Activated naive CD4-positive, alpha-beta T cell treated with anti-CD3 and anti-CD28 coated beads for 36 hours (primary cell): ENCODE measurements around the gene CYP11A1. TPM values are rescaled to one million over a fixed set of nuclear protein-coding genes. Genes with fewer than 3 reads are reported as not detected.

Experiments
- CTCF ChIA-PET: fragments of 350-600 bp; sonication (Branson Sonifier 250); formaldehyde crosslinking; loops from one replicate; lab custom pipeline; 2021; ENCODE audit warnings: antibody characterized with exemption; lab: Charles Lee
- DNase-seq: peaks from one replicate; pipeline ENCODE4 v3.0.0-alpha.2; 2020
- H3K27ac Mint-ChIP-seq: one replicate; pipeline ENCODE4 v1.8.0; 2021; ENCODE audit warnings: mild to moderate bottlenecking, mixed read lengths
- H3K27me3 Mint-ChIP-seq: one replicate; pipeline ENCODE4 v1.8.0; 2021; ENCODE audit warnings: low read depth, mixed read lengths
- H3K36me3 Mint-ChIP-seq: one replicate; pipeline ENCODE4 v1.8.0; 2021; ENCODE audit warnings: low read depth, mixed read lengths
- H3K4me1 Mint-ChIP-seq: one replicate; pipeline ENCODE4 v1.8.0; 2021; ENCODE audit warnings: low read depth, mixed read lengths
- H3K4me3 Mint-ChIP-seq: one replicate; pipeline ENCODE4 v1.8.0; 2021; ENCODE audit warnings: mild to moderate bottlenecking, moderate library complexity, mixed read lengths
- H3K9me3 Mint-ChIP-seq: one replicate; pipeline ENCODE4 v1.8.0; 2021; ENCODE audit warnings: mixed read lengths
- intact Hi-C: fragments of 100-400 bp; cut with micrococcal nuclease; formaldehyde crosslinking; loops from one replicate; pipeline ENCODE4 v1.15.1; 2023
- microRNA-seq: library from miRNA; unstranded; fragments of <30 nt; microRNA quantifications from one replicate; pipeline ENCODE4 v1.2.0, GENCODE V29; 2022; ENCODE audit warnings: borderline microRNAs expressed, borderline replicate concordance
- total RNA-seq, 2 experiments: library from RNA; stranded (reverse); gene quantifications; one replicate each; pipeline ENCODE4 v1.2.3, GENCODE V29; 2021

CYP11A1 gene
- total RNA-seq, 2 experiments from 2014 or later: not detected

DNA sequence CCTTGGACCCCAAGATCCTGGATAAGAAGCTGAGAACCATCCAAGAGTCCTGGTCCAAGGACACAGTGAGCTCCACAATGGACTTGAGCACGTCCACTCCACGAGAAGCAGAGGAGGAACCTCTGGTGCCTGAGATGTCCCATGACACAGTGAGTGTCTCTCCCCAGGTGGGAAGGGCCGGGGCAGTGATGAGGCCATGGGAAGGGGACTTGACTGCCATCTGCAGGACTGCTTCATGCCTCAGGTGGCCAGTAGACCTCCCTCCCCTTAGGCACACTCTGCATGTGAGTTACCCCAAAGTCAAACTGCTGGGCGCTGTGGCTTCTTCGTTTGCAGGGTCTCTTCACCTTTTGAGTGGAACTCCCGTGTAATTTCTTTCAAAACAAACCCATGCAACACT is 71.6 kb downstream of the CYP11A1 start:
- intact Hi-C loops: no loop called here
- Mint-ChIP-seq H3K9me3 (no peaks in the 10 kb centered on the region), H3K4me3 (no peak overlapping the region), H3K27ac (no peak overlapping the region), H3K36me3 (no peaks in the 10 kb centered on the region), H3K27me3 (peaks cover 33% of the 10 kb centered on the region), H3K4me1 (peaks cover 7% of the 10 kb centered on the region)
- DNase-seq: no peak
- CTCF ChIA-PET: no interaction called here

DNA sequence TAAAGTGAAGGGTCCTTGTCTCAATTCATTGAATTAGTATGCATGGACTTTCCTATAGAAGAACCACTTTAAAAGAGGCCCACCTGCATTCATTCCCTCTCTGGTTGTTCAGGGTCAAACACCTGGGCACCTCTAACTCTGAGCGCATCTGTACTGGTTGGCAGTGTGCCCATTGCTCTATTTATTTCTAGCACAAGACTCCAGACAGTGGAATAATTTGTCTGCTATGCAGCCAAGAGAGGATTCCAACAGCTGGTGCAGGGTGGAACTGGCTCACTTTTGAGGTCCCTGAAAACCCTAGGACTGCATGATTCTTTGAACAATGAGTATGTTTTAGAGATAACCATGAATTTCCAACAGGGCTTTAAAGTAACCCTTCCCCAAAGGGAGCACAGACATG is 73.4 kb downstream of the CYP11A1 start:
- Mint-ChIP-seq H3K4me3 (no peak overlapping the region), H3K9me3 (no peaks in the 10 kb centered on the region), H3K36me3 (no peaks in the 10 kb centered on the region), H3K4me1 (peaks cover 7% of the 10 kb centered on the region), H3K27ac (no peak overlapping the region), H3K27me3 (peaks cover 29% of the 10 kb centered on the region)
- DNase-seq: no peak
- intact Hi-C loops: no loop called here
- CTCF ChIA-PET: no interaction called here

DNA sequence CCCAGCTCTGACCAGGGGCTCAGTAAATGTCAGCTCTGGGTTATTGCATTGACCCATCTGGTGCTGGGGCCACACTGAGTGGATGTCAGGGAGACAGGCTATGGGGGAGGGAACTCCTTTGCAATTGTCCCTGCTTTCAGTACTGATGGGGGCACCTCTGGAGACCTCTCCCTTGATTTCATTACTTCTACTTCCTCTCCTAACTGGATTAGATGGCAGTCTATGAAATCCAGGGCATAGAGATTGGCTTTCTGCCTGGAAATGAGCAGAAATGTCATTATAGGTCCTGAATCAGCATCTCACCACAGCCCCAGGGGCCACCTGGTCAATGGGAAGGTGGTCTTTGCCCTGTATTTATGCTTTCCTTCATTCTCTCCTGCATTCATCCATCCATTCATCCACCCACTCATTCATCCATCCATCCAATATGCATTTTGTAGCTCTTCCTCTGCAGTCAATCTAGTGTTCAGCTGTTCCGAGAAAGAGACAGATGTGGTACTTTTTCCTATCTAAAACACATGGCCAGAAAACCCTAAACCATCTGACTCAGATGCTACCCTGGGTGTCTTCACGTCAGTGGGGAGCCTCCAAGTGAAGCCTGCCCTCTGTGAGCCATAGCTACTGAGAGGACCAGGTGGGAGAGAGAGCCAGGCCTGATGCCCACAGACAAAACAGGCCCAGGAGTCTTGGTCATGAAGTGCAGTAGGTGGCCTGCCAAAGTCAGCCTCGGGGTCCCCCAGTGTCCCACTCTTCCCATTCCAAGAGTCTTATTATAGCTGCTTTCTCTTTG is 74.2 kb downstream of the CYP11A1 start:
- no peak for DNase-seq
- H3K36me3 Mint-ChIP-seq: no peaks in the 10 kb centered on the region
- intact Hi-C loops: no loop called here
- H3K4me3 Mint-ChIP-seq: no peak overlapping the region
- peaks cover 28% of the 10 kb centered on the region for H3K27me3 Mint-ChIP-seq
- no peak overlapping the region for H3K27ac Mint-ChIP-seq
- CTCF ChIA-PET: interaction anchor here (0.6 kb wide), 1 partner anchor 9 kb away, joined by 3 read pairs; no protein-coding TSS in a partner anchor
- H3K4me1 Mint-ChIP-seq: peaks cover 7% of the 10 kb centered on the region
- no peaks in the 10 kb centered on the region for H3K9me3 Mint-ChIP-seq

DNA sequence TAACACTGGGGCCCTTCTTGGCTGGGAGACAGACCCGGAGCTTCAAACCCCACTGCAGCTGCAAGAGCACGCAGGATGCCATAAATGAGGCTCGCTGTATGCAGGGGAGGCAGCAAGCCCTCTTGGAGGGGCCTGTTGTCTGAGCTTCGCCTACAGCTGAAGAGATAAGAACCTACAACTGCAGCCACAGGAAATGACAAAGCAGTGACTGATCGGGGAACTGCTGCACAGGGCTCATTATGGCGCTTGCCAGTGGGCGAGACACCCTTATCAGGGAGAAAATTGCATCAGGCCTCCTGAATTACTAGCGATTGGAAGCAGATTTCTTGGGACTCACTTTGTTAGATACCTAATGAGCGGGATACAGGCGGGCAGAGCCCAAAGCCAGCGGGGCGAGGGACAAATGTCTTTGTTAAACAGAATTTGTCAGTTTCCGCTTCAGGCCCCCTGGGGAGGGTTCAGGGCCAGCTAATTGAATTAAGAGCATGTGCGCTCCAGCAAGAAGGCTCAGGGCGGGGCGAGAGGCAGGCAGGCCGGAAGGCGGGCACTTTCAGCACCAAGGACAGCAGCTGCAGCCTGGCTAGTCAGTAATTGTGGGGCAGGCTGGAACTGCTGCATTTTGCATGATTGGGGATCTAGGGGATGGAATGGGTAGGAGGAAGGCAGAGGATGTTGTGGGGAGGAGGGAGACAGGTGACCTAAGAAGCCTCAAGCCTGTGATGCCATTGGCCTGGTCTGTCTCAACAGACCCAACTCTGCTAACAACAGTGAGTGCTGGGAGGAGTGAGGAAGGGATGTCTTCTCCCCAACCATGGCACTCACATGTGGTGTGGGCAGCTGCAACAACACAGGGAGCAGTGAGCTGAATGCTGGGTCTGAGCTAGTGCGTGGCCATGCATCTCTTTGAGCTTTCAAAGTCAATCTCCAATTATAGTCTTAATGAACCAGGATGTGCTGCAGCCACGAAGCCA is 76.1 kb downstream of the CYP11A1 start:
- DNase-seq: peak; percentile 87
- H3K36me3 Mint-ChIP-seq: no peaks in the 10 kb centered on the region
- intact Hi-C loops: no loop called here
- H3K27me3 Mint-ChIP-seq: peaks cover 28% of the 10 kb centered on the region
- no peak overlapping the region for H3K27ac Mint-ChIP-seq
- peaks cover 7% of the 10 kb centered on the region for H3K4me1 Mint-ChIP-seq
- CTCF ChIA-PET: interaction anchor here (0.6 kb wide), 1 partner anchor 30 kb away, joined by 3 read pairs; no protein-coding TSS in a partner anchor
- no peak overlapping the region for H3K4me3 Mint-ChIP-seq
- H3K9me3 Mint-ChIP-seq: no peaks in the 10 kb centered on the region

DNA sequence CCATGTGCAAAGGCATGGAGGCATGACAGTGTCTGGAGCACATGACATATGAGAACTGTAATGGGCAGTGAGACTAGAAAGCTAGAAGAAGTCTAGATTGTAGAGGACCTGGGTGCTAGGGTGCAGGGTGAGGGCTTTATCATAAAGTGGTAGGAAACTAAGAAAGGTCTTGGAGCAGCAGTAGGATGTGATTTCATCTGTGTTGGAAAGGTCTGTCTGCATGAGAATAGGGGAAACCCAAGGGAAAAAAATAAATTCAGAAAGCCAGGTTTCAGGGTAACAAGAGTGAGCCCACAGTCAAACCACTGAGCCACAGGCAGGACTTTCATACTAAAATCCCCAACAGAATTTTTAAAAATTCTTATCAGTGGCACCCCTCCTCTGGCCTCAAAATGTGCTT is 76.8 kb downstream of the CYP11A1 start:
- Mint-ChIP-seq H3K36me3 (no peaks in the 10 kb centered on the region), H3K27ac (no peak overlapping the region), H3K4me1 (peaks cover 7% of the 10 kb centered on the region), H3K27me3 (peaks cover 28% of the 10 kb centered on the region), H3K4me3 (no peak overlapping the region), H3K9me3 (no peaks in the 10 kb centered on the region)
- intact Hi-C loops: no loop called here
- CTCF ChIA-PET: interaction anchor here (0.6 kb wide), 1 partner anchor 1041 kb away, joined by 5 read pairs; no protein-coding TSS in a partner anchor
- DNase-seq: no peak

DNA sequence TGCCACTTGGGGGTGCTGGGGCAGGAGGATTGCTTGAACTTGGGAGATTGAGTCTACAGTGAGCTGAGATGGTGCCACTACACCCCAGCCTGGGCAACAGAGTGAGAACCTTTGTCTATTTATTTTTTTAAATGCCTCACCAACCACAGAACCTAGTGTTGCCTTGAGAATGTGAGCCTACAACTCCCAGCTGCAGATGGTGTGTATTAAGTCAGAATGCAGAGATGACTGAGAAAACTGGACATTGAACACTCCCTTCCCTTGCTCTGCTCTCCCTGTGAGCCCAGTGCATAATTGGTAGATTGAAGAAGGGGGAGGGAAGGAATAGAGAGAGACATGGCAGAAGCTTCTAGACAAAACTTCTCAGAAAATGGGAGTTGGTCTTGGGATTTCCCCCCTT is 77.8 kb downstream of the CYP11A1 start:
- peaks cover 7% of the 10 kb centered on the region for H3K4me1 Mint-ChIP-seq
- intact Hi-C loops: no loop called here
- H3K27me3 Mint-ChIP-seq: peaks cover 21% of the 10 kb centered on the region
- CTCF ChIA-PET: interaction anchor here (0.6 to 1.2 kb wide), 2 partner anchors 14 to 340 kb away, joined by 3 to 5 read pairs; no protein-coding TSS in a partner anchor
- H3K36me3 Mint-ChIP-seq: no peaks in the 10 kb centered on the region
- no peak overlapping the region for H3K27ac Mint-ChIP-seq
- H3K9me3 Mint-ChIP-seq: no peaks in the 10 kb centered on the region
- DNase-seq: no peak
- H3K4me3 Mint-ChIP-seq: no peak overlapping the region

Small RNAs within 50 kb of the gene (microRNA-seq; reads per million reads assigned to microRNA genes)
- 4.9 reads per million for gene MIR6881

Other genes with a start within 250 kb of the CYP11A1 start
- gene ISLR2, start 237.1 kb downstream of the CYP11A1 start, total RNA-seq: not detected
- gene ISLR, start 193.9 kb downstream of the CYP11A1 start, total RNA-seq: not detected
- not detected for gene STRA6, start 164.9 kb downstream of the CYP11A1 start, total RNA-seq
- not detected for gene CCDC33, start 131.3 kb downstream of the CYP11A1 start, total RNA-seq
- 10 to 100 TPM; 45.7 to 46.9 TPM for gene SEMA7A, start 66.3 kb upstream of the CYP11A1 start, total RNA-seq
- 10 to 100 TPM; 43.0 to 47.0 TPM for gene UBL7, start 93.5 kb upstream of the CYP11A1 start, total RNA-seq
- gene ARID3B, start 173.6 kb upstream of the CYP11A1 start, total RNA-seq: 10 to 100 TPM; 14.2 to 15.9 TPM
- gene CLK3, start 248.2 kb upstream of the CYP11A1 start, total RNA-seq: 100 to 1,000 TPM; 124 TPM